A673 (cell line): Measurements from ENCODE around the gene EPS8.

ENCODE experiments used
- EZH2 ChIP-seq: fragments of 200-600 bp; sonication (generic); IDR thresholded peaks from 2 replicates; pipeline ENCODE4 v1.6.1; 2017; ENCODE audit warnings: borderline replicate concordance, low read depth, mild to moderate bottlenecking, mixed read lengths, antibody characterized with exemption, low read length; ENCODE audit not compliant: poor library complexity, severe bottlenecking
- TF ChIP-seq, protein P1 (sequence below): fragments of 300-800, 200-600 bp; sonication (generic); conservative IDR thresholded peaks from 2 replicates; pipeline ENCODE4 v1.5.1; 2017; ENCODE audit warnings: low read depth, mild to moderate bottlenecking, antibody characterized with exemption, low read length, moderate library complexity, mixed read lengths

DNA sequence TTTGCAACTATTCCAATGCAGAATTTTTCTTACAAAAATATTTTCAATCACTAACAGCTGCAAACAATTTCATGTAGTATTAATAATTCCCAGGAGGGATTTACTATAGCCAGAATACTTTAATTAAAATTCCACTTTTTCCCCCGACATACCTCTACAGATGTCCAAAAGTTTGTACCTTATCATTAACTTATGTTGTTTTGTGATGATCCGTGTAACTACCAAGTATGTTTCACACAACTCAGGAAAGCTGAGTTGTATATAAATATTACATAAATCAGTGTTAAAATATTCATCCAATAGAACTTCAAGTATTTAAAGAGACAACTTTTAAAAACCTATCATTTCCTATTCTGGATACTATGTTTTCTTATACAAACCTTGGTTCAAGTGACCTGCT, 2.4 kb downstream of the EPS8 start:
- TF ChIP-seq, protein P1, sequence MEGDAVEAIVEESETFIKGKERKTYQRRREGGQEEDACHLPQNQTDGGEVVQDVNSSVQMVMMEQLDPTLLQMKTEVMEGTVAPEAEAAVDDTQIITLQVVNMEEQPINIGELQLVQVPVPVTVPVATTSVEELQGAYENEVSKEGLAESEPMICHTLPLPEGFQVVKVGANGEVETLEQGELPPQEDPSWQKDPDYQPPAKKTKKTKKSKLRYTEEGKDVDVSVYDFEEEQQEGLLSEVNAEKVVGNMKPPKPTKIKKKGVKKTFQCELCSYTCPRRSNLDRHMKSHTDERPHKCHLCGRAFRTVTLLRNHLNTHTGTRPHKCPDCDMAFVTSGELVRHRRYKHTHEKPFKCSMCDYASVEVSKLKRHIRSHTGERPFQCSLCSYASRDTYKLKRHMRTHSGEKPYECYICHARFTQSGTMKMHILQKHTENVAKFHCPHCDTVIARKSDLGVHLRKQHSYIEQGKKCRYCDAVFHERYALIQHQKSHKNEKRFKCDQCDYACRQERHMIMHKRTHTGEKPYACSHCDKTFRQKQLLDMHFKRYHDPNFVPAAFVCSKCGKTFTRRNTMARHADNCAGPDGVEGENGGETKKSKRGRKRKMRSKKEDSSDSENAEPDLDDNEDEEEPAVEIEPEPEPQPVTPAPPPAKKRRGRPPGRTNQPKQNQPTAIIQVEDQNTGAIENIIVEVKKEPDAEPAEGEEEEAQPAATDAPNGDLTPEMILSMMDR, result no peak
- no peak for TF ChIP-seq EZH2
